ENCODE results near the gene PPP2R3A.

DNA sequence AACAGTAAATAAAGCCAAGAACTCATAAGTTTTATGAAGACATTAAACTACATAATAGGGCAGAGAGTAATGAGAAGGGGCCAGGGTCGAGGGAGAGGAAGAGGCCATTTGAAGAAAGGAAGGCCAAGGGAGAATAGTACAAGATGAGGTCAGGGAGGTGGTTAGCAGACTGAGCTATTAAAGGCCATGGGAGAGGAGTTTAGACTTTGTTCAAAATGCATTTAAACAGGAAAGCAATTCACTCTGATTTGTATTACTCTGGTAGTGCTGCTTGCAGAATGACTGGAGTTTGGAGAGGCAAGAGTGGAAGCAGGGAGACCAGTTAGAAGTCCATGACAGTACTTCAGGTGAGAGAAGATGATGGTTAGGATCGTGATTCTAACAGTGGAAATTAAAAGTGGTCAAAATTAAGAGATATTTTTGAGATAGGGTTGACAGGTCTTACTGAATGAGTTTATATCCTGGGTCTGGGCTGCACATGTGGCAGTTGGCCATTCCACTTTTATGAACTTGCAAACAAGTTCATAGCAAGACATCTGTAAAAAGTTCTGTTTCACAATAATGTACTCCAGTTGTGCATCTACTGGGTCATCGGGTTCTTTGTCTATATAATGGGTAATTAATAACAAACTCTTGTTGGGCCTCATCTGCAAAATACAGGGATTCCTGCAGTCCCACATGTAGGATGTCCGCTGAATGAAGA, 16.3 kb downstream of the PPP2R3A start:
- TF ChIP-seq CTCF (conservative IDR thresholded peaks at IDR 0.05): no peak
- TF ChIP-seq ZFX (IDR thresholded peaks at IDR 0.05): no peak

Measured in C4-2B (cell line).